ENCODE measurements around the gene GPHN.

DNA sequence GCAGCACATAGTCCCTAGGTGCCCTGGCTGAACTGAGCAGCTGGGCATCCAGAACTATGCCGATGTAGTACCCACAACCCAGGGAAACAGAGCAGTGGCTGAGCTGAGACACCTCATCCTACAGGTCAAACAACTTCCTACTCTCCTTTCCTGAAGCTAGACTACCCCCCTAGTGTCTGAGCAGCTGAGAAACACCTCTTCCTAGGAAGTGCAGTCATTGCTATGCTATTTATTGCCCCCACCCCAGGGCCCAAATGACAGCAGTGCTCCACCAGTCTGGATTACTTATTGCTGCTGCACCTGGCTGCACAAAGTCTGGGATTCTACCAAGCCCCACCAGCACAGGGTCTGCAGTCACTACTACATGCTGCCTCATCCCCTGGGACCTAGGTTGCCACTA lies 664.6 kb downstream of the GPHN start:
- TF ChIP-seq, protein P1, sequence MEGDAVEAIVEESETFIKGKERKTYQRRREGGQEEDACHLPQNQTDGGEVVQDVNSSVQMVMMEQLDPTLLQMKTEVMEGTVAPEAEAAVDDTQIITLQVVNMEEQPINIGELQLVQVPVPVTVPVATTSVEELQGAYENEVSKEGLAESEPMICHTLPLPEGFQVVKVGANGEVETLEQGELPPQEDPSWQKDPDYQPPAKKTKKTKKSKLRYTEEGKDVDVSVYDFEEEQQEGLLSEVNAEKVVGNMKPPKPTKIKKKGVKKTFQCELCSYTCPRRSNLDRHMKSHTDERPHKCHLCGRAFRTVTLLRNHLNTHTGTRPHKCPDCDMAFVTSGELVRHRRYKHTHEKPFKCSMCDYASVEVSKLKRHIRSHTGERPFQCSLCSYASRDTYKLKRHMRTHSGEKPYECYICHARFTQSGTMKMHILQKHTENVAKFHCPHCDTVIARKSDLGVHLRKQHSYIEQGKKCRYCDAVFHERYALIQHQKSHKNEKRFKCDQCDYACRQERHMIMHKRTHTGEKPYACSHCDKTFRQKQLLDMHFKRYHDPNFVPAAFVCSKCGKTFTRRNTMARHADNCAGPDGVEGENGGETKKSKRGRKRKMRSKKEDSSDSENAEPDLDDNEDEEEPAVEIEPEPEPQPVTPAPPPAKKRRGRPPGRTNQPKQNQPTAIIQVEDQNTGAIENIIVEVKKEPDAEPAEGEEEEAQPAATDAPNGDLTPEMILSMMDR (IDR thresholded peaks at IDR 0.05), result no peak
- TF ChIP-seq POLR2AphosphoS5 (IDR thresholded peaks at IDR 0.05) (no peak), EP300 (IDR thresholded peaks at IDR 0.05) (no peak), POLR2A (IDR thresholded peaks at IDR 0.05) (no peak)
